Hypothalamus (tissue), 51 donors: ENCODE results near the gene ARL13B.
"Not testable (repeated sequence)": the region's sequence is repeated elsewhere in the genome, so short reads cannot be mapped to it uniquely, and the experiment has no call there.

Experiments
- DNase-seq, 51 donors: peaks; one replicate each; lab custom pipeline; 2025; lab: John Stamatoyannopoulos, UW

Gene ARL13B

GRCh38 chr3:93979850-93980676 lies at the start of gene ARL13B:
Gene ARL13B, plus strand, starts transcription at chr3:93980155. Its CDS starts 269 bp downstream, at chr3:93980424.
- peak; percentile 57 to 99 (median 94) for DNase-seq

GRCh38 chr3:93931597-93932229 lies 48.2 kb upstream of the ARL13B start:
- no peak for DNase-seq

GRCh38 chr3:93934366-93935046 lies 45.4 kb upstream of the ARL13B start:
- DNase-seq = no peak

GRCh38 chr3:93936549-93936948 lies 43.4 kb upstream of the ARL13B start:
- DNase-seq = no peak

- DNase-seq = not testable (repeated sequence)
Measured at GRCh38 chr3:93937485-93937884, 42.5 kb upstream of the ARL13B start.

- DNase-seq = not testable (repeated sequence)
Measured at GRCh38 chr3:93949958-93950357, 30.0 kb upstream of the ARL13B start.

GRCh38 chr3:93961026-93961425 lies 18.9 kb upstream of the ARL13B start:
- DNase-seq = no peak

GRCh38 chr3:93961489-93961888 lies 18.5 kb upstream of the ARL13B start:
- DNase-seq = no peak

GRCh38 chr3:93962798-93963197 lies 17.2 kb upstream of the ARL13B start:
- DNase-seq = no peak

GRCh38 chr3:93965106-93965505 lies 14.8 kb upstream of the ARL13B start:
- DNase-seq = not testable (repeated sequence)

GRCh38 chr3:93969443-93969842 lies 10.5 kb upstream of the ARL13B start:
- DNase-seq = no peak

GRCh38 chr3:93969997-93970396 lies 10.0 kb upstream of the ARL13B start:
- no peak for DNase-seq

GRCh38 chr3:93973131-93974126 lies 6.5 kb upstream of the ARL13B start, which contains the start of gene PROS1:
Gene PROS1, minus strand, starts transcription at chr3:93973896. Its CDS starts 147 bp downstream, at chr3:93973749.
- DNase-seq = peak; percentile 9 to 84 (median 49)

- DNase-seq = no peak
Measured at GRCh38 chr3:93981649-93982048, 1.7 kb downstream of the ARL13B start.

- no peak for DNase-seq
Measured at GRCh38 chr3:93983408-93983807, 3.5 kb downstream of the ARL13B start.

- no peak for DNase-seq
Measured at GRCh38 chr3:93984618-93985017, 4.7 kb downstream of the ARL13B start.

GRCh38 chr3:93988283-93988682 lies 8.3 kb downstream of the ARL13B start:
- no peak for DNase-seq

GRCh38 chr3:93988764-93989163 lies 8.8 kb downstream of the ARL13B start:
- no peak for DNase-seq

- DNase-seq = no peak
Measured at GRCh38 chr3:93989241-93989640, 9.3 kb downstream of the ARL13B start.

GRCh38 chr3:93991631-93992030 lies 11.7 kb downstream of the ARL13B start:
- DNase-seq = no peak
